HG03558 (cell line): ENCODE measurements around the gene EIF5AL1.
"Not testable (repeated sequence)": the region's sequence is repeated elsewhere in the genome, so short reads cannot be mapped to it uniquely, and the experiment has no call there.

Source experiments
- ATAC-seq: cut with Tn5 transposase; IDR thresholded peaks from one replicate; pipeline ENCODE4 v1.9.1; 2021; ENCODE audit warnings: moderate number of reproducible peaks; ENCODE audit not compliant: unreplicated experiment; ENCODE audit errors: extremely low read depth

Gene EIF5AL1

GRCh38 chr10:79487296-79488194, 24.8 kb upstream of the EIF5AL1 start:
- ATAC-seq: peak; percentile 63

- no peak for ATAC-seq
Measured at GRCh38 chr10:79488336-79488735, 24.0 kb upstream of the EIF5AL1 start.

- ATAC-seq: no peak
Measured at GRCh38 chr10:79488870-79489269, 23.5 kb upstream of the EIF5AL1 start.

GRCh38 chr10:79490400-79491142, 21.8 kb upstream of the EIF5AL1 start:
- no peak for ATAC-seq

- no peak for ATAC-seq
Measured at GRCh38 chr10:79491143-79491835, 21.0 kb upstream of the EIF5AL1 start.

GRCh38 chr10:79492256-79492655, 20.1 kb upstream of the EIF5AL1 start:
- ATAC-seq: no peak

- no peak for ATAC-seq
Measured at GRCh38 chr10:79492839-79493238, 19.5 kb upstream of the EIF5AL1 start.

GRCh38 chr10:79493806-79494205, 18.5 kb upstream of the EIF5AL1 start:
- ATAC-seq: no peak

- no peak for ATAC-seq
Measured at GRCh38 chr10:79494871-79495705, 17.2 kb upstream of the EIF5AL1 start.

GRCh38 chr10:79495791-79496190, 16.5 kb upstream of the EIF5AL1 start:
- ATAC-seq: no peak

- ATAC-seq: no peak
Measured at GRCh38 chr10:79496896-79497295, 15.4 kb upstream of the EIF5AL1 start.

- no peak for ATAC-seq
Measured at GRCh38 chr10:79498291-79498829, 14.0 kb upstream of the EIF5AL1 start.

- no peak for ATAC-seq
Measured at GRCh38 chr10:79502561-79503309, 9.6 kb upstream of the EIF5AL1 start.

- ATAC-seq: not testable (repeated sequence)
Measured at GRCh38 chr10:79503787-79504186, 8.5 kb upstream of the EIF5AL1 start.

- ATAC-seq: not testable (repeated sequence)
Measured at GRCh38 chr10:79504483-79504882, 7.8 kb upstream of the EIF5AL1 start.

- ATAC-seq: not testable (repeated sequence)
Measured at GRCh38 chr10:79505328-79505727, 7.0 kb upstream of the EIF5AL1 start.

GRCh38 chr10:79505829-79506228, 6.5 kb upstream of the EIF5AL1 start:
- no peak for ATAC-seq

- no peak for ATAC-seq
Measured at GRCh38 chr10:79507440-79508167, 4.7 kb upstream of the EIF5AL1 start.
